HCT116 (cell line): ENCODE results near the gene TBX20. TPM values are rescaled to one million over a fixed set of nuclear protein-coding genes. Genes with fewer than 3 reads are reported as not detected.

Experiments used
- ATAC-seq: fragments of 200-7000 bp; cut with Tn5 transposase; 2 replicates; pipeline ENCODE4 v1.9.1; 2020; ENCODE audit warnings: mild to moderate bottlenecking, moderate library complexity
- BruUV-seq: library from RNA; stranded (reverse); fragments of 400-500 nt; replicated peaks from 2 replicates; lab custom pipeline; 2021; lab: Mats Ljungman, UMichigan
- CTCF ChIA-PET: fragments of 300-600 bp; sonication (Branson Sonifier 250); formaldehyde crosslinking; loops from one replicate; lab custom pipeline; 2021; ENCODE audit warnings: antibody characterized with exemption; lab: Charles Lee
- POLR2A ChIA-PET: fragments of 300-600, 350-600 bp; sonication (Branson Sonifier 250); formaldehyde crosslinking; loops from one replicate; lab custom pipeline; 2021; ENCODE audit warnings: antibody characterized with exemption; lab: Charles Lee
- RAD21 ChIA-PET, 2 experiments: fragments of 300-600 bp; sonication (Branson Sonifier 250); formaldehyde crosslinking; loops; one replicate each; lab custom pipeline; 2023; ENCODE audit warnings: low total read pairs in 2 of 2; ENCODE audit not compliant: uncharacterized antibody in 2 of 2, unreplicated experiment in 2 of 2, low non-redundant PET in 1 of 2; lab: Charles Lee
- DNase-seq: peaks from one replicate; pipeline ENCODE4 v3.0.0-alpha.2; 2010; ENCODE audit warnings: low read depth, low spot score
- H2AFZ ChIP-seq: fragments of 200-600 bp; shearing (Covaris generic), sonication (generic); 2 replicates; pipeline ENCODE4 v1.6.1; 2017; ENCODE audit warnings: low read depth, mixed run types, mixed read lengths, antibody characterized with exemption, low read length; ENCODE audit not compliant: poor library complexity, severe bottlenecking
- H3K27ac ChIP-seq: 2 replicates; pipeline ENCODE4 v1.5.1; 2012; ENCODE audit warnings: low read depth, low read length
- H3K27me3 ChIP-seq: fragments of 200-600 bp; sonication (generic); 2 replicates; pipeline ENCODE4 v1.6.1; 2016; ENCODE audit warnings: mixed run types, low read length, mixed read lengths; ENCODE audit not compliant: insufficient read depth
- H3K36me3 ChIP-seq, 2 experiments: fragments of 200-500 bp in 1 of 2; fragments of 200-600 bp in 1 of 2; sonication (Bioruptor generic) in 1 of 2; sonication (generic) in 1 of 2; 2 replicates each; pipeline versions ENCODE4 v1.5.1 to v1.6.1; 2014 to 2016; ENCODE audit warnings: low read length in 2 of 2, inconsistent platforms in 1 of 2, mixed read lengths in 1 of 2, mixed run types in 1 of 2; ENCODE audit not compliant: insufficient read depth in 2 of 2, control insufficient read depth in 1 of 2
- H3K4me1 ChIP-seq, 2 experiments: fragments of 200-600 bp in 1 of 2; sonication (generic) in 1 of 2; 2 replicates each; pipeline versions ENCODE4 v1.5.1 to v1.6.1; 2012 to 2017; ENCODE audit warnings: low read length in 2 of 2, inconsistent platforms in 1 of 2, mild to moderate bottlenecking in 1 of 2, mixed read lengths in 1 of 2, mixed run types in 1 of 2, moderate library complexity in 1 of 2; ENCODE audit not compliant: insufficient read depth in 2 of 2, control insufficient read depth in 1 of 2
- H3K4me2 ChIP-seq: fragments of 200-600 bp; sonication (generic); 2 replicates; pipeline ENCODE4 v1.6.1; 2017; ENCODE audit warnings: mixed run types, low read length, mixed read lengths
- H3K4me3 ChIP-seq, 2 experiments: fragments of 200-600 bp in 1 of 2; sonication (generic) in 1 of 2; replicated peaks in 1 of 2; 2 replicates each; pipeline ENCODE4 v1.5.1; 2011 to 2016; ENCODE audit warnings: low read length in 2 of 2, control low read depth in 1 of 2, low read depth in 1 of 2, mild to moderate bottlenecking in 1 of 2, mixed read lengths in 1 of 2, mixed run types in 1 of 2
- H3K79me2 ChIP-seq: fragments of 200-600 bp; sonication (generic); 2 replicates; pipeline ENCODE4 v1.6.1; 2017; ENCODE audit warnings: mild to moderate bottlenecking, mixed run types, low read length, moderate library complexity, mixed read lengths; ENCODE audit not compliant: insufficient read depth
- H3K9ac ChIP-seq: fragments of 200-600 bp; sonication (generic); 2 replicates; pipeline ENCODE4 v1.6.1; 2016; ENCODE audit warnings: low read length, mixed read lengths
- H3K9me2 ChIP-seq: fragments of 200-600 bp; sonication (generic), shearing (Covaris generic); 2 replicates; pipeline ENCODE4 v1.6.1; 2017; ENCODE audit warnings: mixed run types, mild to moderate bottlenecking, moderate library complexity; ENCODE audit not compliant: insufficient read depth
- H3K9me3 ChIP-seq, 2 experiments: fragments of 200-500 bp in 1 of 2; fragments of 200-600 bp in 1 of 2; sonication (Bioruptor generic) in 1 of 2; sonication (generic) in 1 of 2; 2 replicates each; pipeline ENCODE4 v1.6.1; 2014 to 2017; ENCODE audit warnings: low read length in 2 of 2, mixed read lengths in 2 of 2, inconsistent platforms in 1 of 2, low read depth in 1 of 2, mild to moderate bottlenecking in 1 of 2, mixed run types in 1 of 2, moderate library complexity in 1 of 2; ENCODE audit not compliant: control insufficient read depth in 1 of 2, insufficient read depth in 1 of 2
- H4K20me1 ChIP-seq: fragments of 200-600 bp; sonication (generic), shearing (Covaris generic); 2 replicates; pipeline ENCODE4 v1.6.1; 2017; ENCODE audit warnings: mixed run types, mild to moderate bottlenecking, moderate library complexity; ENCODE audit not compliant: insufficient read depth
- ATF3 ChIP-seq: IDR thresholded peaks from 2 replicates; pipeline ENCODE4 v1.6.1; 2012
- CBX3 ChIP-seq: IDR thresholded peaks from 2 replicates; pipeline ENCODE4 v1.6.1; 2012; ENCODE audit warnings: low read depth
- FOSL1 ChIP-seq: IDR thresholded peaks from 2 replicates; pipeline ENCODE4 v1.6.1; 2012; ENCODE audit warnings: low read depth
- POLR2A ChIP-seq: IDR thresholded peaks from 2 replicates; pipeline ENCODE4 v1.7.0; 2011; ENCODE audit warnings: borderline replicate concordance; ENCODE audit not compliant: insufficient read depth, insufficient read length; ENCODE audit errors: extremely low read depth
- POLR2AphosphoS5 ChIP-seq: IDR thresholded peaks from 2 replicates; pipeline ENCODE4 v1.6.1; 2011; ENCODE audit warnings: mild to moderate bottlenecking, low read depth, low read length, moderate library complexity
- RAD21 ChIP-seq: IDR thresholded peaks from 2 replicates; pipeline ENCODE4 v1.6.1; 2012; ENCODE audit warnings: low read depth, mild to moderate bottlenecking
- SP1 ChIP-seq: IDR thresholded peaks from 2 replicates; pipeline ENCODE4 v1.6.1; 2012; ENCODE audit warnings: low read depth
- YY1 ChIP-seq: IDR thresholded peaks from 2 replicates; pipeline ENCODE4 v1.6.1; 2011; ENCODE audit warnings: low read length, low read depth, moderate library complexity, mild to moderate bottlenecking; ENCODE audit not compliant: insufficient replicate concordance; ENCODE audit errors: extremely low read depth
- ZFX ChIP-seq: fragments of 450-650 bp; IDR thresholded peaks from 2 replicates; pipeline ENCODE4 v1.6.1; 2017
- ZNF274 ChIP-seq: fragments of 200-500 bp; sonication (Bioruptor generic); IDR thresholded peaks from 2 replicates; pipeline ENCODE4 v1.6.1; 2014; ENCODE audit warnings: mild to moderate bottlenecking, low read depth, low read length, inconsistent platforms
- intact Hi-C: fragments of 100-400 bp; cut with micrococcal nuclease; formaldehyde crosslinking; loops from 2 replicates; pipeline ENCODE4 v1.10.0; 2022
- total RNA-seq: library from RNA; stranded (reverse); gene quantifications from one replicate; pipeline ENCODE4 v1.2.1, GENCODE V29; 2021; ENCODE audit not compliant: unreplicated experiment

Gene TBX20
- total RNA-seq, 1 experiment from 2014 or later, result not detected

- DNase-seq, result no peak
- no peak overlapping the region for H2AFZ ChIP-seq
- TF ChIP-seq POLR2A (no peak), RAD21 (no peak), CBX3 (no peak), FOSL1 (no peak), YY1 (no peak), ATF3 (no peak), ZFX (no peak), SP1 (no peak), POLR2AphosphoS5 (no peak), ZNF274 (no peak)
- TF ChIP-seq, all 23 proteins: peak for 0
- H3K9me2 ChIP-seq, result no peaks in the 10 kb centered on the region
- H3K27ac ChIP-seq, result no peak overlapping the region
- H3K27me3 ChIP-seq, result no peaks in the 10 kb centered on the region
- no peaks in the 10 kb centered on the region for H3K79me2 ChIP-seq
- no peak overlapping the region for H3K9ac ChIP-seq
- H3K36me3 ChIP-seq, result no peaks in the 10 kb centered on the region
- ChIA-PET POLR2A (no interaction called here), RAD21 (no interaction called here), CTCF (no interaction called here)
- H3K4me1 ChIP-seq, result no peaks in the 10 kb centered on the region
- H3K4me2 ChIP-seq, result no peak overlapping the region
- H4K20me1 ChIP-seq, result no peaks in the 10 kb centered on the region
- ATAC-seq, result no peak
- no peaks in the 10 kb centered on the region for H3K9me3 ChIP-seq
- intact Hi-C loops, result no loop called here
- BruUV-seq, result no TSS peak
- no peak overlapping the region for H3K4me3 ChIP-seq
Observed at GRCh38 chr7:35258125-35258867, 4.4 kb upstream of the TBX20 start.
